ENCODE results near the gene TAPT1.

GRCh38 chr4:16265820-16266219 lies 39.5 kb upstream of the TAPT1 start:
- TF ChIP-seq POLR2A (IDR thresholded peaks at IDR 0.05) (no peak), CTCF (IDR thresholded peaks at IDR 0.05) (no peak)
